Measurements from ENCODE around the gene ZFR2.
A peak's percentile ranks its signal among the peaks of the same experiment; 100 is the strongest.
"Not testable (repeated sequence)": the region's sequence is repeated elsewhere in the genome, so short reads cannot be mapped to it uniquely, and the experiment has no call there.

Gene ZFR2

DNA sequence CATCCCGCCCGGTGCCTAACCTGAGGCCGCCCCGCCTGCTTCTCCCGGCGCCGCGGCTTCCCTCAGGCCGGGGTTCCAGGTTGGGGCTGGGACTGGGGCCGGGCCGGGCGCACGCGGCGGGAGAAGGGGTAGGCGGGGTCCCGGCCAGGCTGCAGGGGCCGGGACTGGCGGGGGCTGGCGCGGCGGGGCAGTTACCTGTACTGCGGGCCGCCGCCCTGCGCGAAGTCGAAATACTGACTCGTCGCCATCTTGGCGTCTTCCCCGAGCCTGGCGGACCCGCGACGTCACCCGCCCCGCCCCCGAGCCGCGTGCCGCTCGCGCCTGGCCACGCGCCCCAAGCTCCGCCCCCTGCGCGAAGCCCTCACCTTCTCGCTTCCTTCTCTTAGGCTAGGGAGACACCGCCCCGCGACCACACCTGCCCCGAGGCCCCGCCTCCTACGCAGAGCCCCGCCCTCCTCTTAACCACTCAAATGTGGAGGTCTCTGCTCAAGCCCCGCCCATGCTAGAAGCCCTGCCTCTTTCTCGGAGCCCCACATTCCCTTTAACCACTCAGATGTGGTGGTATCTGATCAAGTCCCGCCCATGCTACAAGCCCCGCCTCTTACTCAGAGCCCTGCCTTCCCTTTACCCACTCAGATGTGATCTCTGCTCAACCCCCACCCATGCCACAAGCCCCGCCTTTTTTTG lies at the start of gene ZFR2:
TSS of gene ZFR2 (minus strand) at position 269 of the 687 bp plus-strand sequence. CDS start at position 248, 21 bp downstream.
- no peak for DNase-seq

- DNase-seq = no peak
These were observed 47.2 kb upstream of the ZFR2 start for GRCh38 chr19:3916033-3916432.

- DNase-seq = no peak
These were observed 45.4 kb upstream of the ZFR2 start for GRCh38 chr19:3914199-3914598.

- DNase-seq = no peak
These were observed 41.3 kb upstream of the ZFR2 start for GRCh38 chr19:3910105-3910504.

DNA sequence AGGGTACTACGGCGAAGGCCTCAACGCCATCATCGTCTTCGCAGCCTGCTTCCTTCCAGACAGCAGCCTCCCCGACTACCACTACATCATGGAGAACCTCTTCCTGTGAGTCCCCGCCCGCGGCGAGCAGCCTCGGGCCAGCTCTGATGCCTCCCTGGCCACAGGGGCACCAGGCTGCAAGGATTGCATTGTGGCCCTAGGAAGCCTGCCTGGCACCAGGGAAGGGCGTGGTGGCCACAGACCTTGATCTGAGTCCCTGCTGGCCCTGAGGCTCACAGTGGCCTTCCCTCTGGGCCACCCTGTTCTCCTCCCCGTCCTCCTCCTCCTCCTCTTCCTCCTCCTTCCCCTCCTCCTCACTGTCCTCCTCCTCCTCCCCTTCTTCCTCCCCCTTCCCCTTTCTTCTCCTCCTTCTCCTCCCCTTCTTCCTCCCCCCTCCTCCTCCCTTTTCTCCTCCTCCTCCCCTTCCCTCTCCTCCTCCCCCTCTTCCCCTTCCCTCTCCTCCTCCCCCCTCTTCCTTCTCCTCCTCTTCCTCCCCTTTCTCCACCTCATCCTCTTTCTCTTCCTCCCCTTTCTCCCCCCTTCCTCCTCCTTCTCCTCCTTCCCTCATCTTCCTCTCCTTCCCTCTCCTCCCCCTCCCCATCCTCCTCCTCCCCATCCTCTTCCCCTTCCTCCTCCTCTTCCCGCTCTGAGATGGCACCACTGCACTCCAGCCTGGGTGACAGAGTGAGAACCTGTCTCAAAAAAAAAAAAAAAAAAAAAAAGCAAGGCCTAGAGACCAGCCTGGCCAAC lies 39.6 kb upstream of the ZFR2 start:
- no peak for DNase-seq

DNA sequence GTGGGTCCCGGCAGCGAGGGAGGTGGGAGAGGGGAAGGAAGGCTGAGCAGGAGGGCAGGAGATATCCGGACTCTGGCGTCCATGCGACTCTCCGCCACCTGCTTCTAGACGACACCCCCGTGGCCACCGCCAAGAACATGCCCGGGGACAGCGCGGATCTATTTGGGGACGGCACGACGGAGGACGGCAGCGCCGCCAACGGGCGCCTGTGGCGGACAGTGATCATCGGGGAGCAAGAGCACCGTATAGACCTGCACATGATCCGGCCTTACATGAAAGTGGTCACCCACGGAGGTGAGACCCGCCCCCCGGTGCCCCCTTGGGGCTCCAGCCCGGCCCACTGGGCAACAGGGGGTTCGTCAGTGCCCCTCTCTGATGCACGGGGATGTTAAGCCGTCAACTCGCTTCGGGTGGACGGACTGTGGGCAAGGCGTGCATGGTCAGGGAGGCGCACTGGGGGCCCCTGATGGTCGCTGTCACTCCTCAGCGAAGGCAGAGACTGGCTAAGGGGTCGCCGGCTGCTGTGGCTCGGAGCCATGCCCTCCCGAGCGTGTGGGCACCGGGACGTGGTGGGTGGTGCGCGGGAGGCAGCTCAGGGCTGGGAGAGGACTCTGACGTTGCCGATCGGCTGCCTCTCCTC lies 38.9 kb upstream of the ZFR2 start:
- DNase-seq = no peak

GRCh38 chr19:3904233-3904632 lies 35.4 kb upstream of the ZFR2 start:
- DNase-seq = no peak

DNA sequence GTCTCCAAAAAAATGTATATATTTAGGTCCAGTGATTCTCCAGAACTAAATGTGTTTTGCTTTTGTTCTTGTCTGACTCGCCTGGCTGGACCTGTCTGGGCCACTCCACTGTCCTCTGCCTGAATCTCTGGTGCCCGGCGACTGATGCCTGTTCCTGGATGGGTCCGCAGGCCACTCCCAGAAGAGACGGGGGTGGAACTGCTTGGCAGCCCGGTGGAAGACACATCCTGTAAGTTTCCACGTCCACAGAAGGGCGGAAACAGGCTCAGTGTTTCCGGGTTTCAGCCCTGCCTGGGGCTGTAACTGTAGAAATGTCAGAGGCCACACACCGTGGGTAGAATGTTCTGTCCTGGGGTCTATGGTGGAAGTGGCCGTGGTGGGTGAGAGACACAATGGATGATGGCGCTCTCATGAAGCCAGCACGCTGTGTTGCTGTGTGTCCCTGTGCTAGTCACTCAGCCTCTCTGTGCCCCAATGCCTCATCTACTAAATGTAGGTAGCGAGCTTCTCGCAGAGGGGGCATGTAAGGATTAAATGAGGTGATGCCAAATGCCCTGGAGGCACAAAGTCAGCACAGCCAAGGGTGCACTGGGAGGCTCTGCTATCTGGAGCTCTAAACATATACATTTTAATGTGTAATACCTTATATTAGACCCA lies 33.6 kb upstream of the ZFR2 start:
- DNase-seq = no peak

DNA sequence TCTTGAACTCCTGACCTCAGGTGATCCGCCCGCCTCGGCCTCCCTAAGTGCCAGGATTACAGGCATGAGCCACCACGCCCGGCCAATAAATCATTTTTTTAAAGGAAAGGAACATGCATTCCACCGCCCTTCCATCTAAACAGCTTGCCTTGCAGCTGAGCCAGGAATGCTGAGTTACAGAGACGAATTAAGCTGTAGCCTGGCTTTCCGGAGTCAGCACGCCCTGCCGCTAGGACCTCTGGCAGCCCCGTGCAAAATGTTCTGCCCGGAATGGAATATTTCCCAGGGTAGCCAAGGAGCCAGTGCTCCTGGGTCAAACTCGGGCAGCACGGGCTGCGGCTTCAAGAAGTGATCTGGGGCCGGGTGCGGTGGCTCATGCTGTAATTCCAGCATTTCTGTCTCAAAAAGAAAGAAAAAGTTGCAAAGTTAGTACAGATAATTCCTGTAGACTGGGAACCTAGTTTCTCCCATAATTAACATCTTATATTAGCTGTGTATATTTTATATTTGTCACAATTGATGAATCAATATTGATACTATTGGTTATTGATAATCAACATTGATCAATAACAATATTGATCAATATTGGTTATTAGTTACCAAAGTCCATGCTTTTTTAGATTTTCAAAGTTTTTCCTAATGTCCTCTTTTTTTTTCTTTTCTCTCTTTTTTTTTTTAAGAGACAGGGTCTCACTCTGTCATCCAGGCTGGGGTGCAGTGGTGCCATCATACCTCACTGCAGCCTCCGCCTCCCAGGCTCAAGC lies 30.9 kb upstream of the ZFR2 start:
- no peak for DNase-seq

DNA sequence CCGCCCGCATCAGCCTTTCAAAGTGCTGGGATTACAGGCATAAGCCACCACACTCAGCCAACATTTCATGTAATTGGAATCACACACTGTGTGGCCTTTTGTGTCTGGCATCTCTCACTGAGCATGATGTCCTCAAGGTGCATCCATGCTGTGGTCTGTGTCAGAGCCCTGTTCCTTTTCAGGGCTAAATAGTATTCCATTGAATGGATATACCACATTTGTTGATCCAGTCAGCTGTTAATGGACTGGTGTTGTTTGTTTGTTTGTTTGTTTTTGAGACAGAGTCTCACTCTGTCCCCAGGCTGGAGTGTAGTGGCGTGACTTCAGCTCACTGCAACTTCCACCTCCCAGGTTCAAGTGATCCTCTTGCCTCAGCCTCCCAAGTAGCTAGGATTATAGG lies 29.6 kb upstream of the ZFR2 start:
- no peak for DNase-seq

GRCh38 chr19:3897936-3898335 lies 29.1 kb upstream of the ZFR2 start:
- no peak for DNase-seq

DNA sequence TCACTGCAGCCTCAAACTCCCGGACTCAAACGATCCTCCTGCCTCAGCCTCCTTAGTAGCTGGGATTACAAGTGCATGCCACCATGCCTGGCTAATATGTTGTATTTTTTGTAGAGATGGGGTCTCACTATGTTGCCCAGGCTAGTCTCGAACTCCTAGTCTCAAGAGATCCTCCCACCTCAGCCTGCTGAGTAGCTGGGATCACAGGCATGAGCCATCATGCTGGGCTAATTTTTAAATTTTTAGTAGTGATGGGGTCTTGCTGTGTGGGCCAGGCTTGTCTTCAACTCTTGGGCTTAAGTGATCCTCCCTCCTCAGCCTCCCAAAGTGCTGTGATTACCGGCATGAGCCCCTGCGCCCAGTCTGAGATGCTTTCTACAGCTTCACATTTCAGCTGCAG lies 26.9 kb upstream of the ZFR2 start:
- DNase-seq = no peak

GRCh38 chr19:3894959-3895358 lies 26.1 kb upstream of the ZFR2 start:
- DNase-seq = not testable (repeated sequence)

DNA sequence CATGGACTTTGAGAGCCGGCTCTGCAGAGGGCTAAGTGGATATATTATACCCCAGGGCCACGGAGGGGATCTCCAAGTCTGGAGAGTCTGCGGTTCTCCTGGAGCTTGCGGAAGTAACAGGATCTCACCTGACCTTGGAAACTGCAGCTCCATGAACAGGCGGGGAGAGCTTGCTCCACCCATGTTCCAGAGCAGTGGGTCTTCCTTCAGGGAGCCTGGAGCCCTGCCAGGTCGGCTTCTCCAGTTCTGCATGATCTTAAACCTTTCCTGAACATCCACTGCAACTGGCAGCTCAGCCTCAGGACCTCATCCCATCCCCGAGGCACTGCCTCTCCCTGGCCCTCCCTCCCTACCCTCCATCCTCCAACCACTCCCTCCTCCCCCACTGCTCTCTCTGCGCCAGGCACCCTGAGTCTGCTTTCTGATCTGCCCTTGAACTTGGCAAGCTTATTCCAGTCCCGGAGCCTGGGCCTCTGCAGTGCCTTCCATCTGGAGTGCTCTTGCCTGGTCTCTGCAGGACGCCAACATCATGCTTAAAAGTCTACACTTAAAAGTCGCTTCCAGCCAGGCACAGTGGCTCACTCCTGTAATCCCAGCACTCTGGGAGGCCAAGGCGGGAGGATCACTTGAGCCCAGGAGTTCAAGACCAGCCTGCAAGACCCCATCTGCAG lies 24.8 kb upstream of the ZFR2 start:
- DNase-seq = no peak

DNA sequence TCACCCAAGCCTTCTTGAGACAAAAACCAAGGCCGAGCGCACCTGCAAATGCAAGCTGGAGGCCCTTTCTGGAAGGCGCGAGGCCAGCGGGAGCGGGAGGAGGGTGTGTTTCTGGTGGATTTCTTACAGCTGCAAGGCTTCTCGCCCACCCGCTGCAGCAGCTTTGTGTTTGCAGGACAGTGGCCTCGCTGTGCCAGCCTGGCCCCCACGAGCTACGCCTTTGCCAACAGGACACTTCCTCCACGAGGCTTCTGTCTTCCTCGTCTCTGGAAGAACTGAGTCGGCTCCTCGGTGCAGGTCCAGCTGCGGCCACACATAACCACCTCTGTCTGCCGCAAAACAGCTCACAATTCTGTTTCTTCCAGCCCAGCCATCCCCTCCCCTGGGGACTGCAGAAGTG lies 21.8 kb upstream of the ZFR2 start:
- DNase-seq = no peak

- no peak for DNase-seq
These were observed 13.2 kb upstream of the ZFR2 start for GRCh38 chr19:3882041-3882384.

DNA sequence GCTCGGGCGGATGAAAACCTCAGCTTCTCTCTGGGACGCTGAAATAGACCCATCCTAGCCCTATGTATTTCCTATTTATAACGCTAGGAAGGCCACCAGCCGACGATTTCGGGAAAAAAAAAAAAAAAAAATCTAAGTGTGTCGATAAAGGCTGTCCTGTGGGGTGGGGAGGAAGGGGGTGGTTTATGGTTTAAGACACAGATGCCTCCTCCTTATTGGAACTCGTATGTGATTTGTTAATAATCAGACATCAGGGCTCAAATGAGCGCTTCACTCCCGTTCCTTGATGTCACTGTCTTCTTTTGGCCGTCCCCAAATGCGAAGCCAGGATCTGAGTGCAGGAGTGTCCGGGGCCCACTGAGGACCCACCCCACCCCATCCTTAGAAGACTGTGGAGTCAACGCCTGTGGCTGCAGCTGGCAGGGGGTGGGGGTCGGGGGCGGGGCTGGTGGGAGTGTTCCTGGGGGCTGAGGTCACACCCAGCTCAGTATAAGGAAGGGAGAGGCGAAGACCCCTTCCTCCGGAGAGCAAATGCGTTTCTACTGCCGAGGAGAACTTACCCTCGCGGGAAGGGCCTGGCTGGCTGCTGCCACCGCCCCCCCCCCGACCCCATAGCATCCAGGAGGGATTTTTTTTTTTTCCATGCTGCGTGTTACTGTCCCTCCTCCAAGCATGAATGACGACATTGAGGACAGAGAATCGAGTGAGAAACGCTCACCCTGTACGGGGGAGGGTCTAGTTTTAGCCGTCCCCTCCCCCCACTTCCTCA lies 12.6 kb upstream of the ZFR2 start:
- DNase-seq = no peak

DNA sequence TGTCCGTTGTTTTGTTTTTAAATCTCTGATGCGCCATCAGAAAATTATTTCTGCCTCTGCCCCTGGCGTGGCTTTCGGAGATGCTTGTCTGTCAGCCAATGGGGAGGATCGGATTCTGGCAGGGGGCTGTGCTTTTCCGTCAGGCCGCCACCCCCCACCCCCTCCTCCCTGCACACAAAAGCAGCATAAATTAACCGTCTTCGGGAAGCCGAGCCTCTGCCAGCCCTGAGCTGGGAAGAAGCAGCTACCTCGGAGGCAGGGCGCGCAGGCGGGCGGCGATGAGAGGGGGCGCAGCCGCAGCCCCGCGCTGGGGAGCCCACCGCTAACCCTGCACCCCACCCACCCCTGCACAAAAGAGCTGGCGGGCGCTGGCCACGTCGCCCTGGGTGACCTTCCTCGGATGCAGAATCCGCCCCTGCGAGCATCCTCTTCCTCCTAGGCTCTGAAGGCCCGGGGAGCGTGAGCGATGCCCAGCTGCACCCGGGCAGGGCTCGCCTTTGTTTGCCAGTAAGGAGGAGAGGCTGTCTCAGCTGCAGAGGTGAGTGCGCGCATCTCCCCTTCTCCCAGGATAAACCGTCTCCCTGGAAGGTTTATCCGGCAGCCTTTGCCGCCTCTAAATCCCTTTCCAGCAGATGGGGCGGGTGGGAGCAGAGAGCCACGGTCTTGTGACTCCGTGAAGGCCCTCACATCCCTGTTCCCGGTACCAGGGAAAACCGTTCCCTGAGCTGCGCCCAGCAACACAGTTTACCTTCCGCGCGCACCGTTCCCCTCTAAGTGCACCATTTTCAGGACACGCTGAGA lies 11.8 kb upstream of the ZFR2 start, which contains the start of gene ATCAY:
TSS of gene ATCAY (plus strand) at position 215 of the 801 bp plus-strand sequence. CDS start 5,083 bp downstream, outside the sequence.
- peak; percentile 42 for DNase-seq

GRCh38 chr19:3879656-3880055 lies 10.8 kb upstream of the ZFR2 start:
- DNase-seq = no peak

DNA sequence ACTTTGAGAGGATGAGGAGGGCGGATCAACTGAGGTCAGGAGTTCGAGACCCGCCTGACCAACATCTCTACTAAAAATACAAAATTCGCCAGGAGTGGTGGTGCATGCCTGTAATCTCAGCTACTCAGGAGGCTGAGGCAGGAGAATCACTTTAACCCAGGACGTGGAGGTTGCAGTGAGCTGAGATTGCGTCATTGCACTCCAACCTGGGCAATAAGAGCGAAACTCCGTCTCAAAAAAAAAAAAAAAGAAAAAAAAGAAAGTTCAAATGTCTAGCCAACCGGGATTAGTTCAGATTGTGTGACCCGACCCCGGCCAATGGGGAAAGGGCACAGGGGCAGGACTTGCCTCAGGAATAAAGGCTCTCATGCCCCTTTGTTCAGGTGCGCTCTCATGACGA lies 5.9 kb upstream of the ZFR2 start:
- DNase-seq = not testable (repeated sequence)

All from NCI-H524 treated with DMSO at 0.1 percent for 48 hours (cell line).